ENCODE measurements around the gene BLOC1S5.
"Not testable (repeated sequence)": the region's sequence is repeated elsewhere in the genome, so short reads cannot be mapped to it uniquely, and the experiment has no call there.

The BLOC1S5 gene

DNA sequence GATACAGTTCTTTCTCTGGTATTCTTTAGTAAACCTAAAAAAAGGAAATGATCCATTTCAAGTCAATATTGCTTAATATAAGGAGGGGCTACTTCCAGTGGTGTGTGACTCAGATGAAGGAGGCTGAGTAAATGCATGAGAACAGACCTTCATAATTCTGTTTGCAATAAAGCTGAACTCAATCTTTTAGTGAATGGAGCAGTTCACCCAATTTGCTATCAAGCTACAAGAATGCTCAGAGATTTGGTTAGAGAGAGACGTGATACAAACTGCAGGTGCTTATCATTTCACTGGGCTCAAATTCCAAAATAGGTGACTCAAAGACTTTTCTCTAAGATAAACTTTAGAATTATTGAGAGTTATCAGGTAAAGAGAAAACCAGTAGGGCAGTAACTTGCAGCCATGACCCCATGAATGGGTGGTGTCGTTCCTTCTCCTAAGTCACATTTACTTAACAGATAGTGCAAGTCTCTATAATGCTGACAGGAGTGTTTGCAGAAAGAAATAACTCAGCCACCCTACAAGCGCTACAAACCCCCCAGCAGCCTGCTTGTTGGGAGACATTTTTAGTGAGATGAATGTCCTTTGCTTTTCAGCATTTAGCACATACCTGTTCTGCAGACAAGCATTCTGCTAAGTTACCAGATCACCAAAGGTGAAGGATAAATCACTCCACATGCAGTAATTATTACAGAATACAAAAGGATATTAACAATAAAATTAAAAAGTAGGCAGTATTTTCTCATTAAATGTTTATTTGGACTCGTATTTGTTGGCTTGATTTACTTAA is 16.4 kb upstream of the BLOC1S5 start:
- DNase-seq, result no peak

DNA sequence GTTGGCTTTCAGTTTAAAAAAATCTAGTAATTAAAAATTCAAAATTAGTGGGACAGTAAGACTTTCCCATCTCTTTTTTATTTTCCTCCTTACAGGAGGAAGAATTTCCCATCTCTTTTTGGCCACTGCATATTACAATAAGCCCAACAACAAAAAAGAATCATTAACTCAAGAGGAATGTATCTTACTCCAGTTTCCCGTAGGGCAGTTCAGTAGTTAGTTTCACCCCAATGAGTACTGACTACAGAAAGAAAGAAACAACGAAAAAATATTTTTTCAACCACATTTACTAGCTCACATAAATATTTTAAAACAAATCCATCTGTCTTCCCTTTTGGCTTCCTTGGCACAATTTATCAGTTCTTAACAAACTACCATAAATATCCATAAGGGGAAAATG is 14.9 kb upstream of the BLOC1S5 start:
- DNase-seq, result no peak

DNA sequence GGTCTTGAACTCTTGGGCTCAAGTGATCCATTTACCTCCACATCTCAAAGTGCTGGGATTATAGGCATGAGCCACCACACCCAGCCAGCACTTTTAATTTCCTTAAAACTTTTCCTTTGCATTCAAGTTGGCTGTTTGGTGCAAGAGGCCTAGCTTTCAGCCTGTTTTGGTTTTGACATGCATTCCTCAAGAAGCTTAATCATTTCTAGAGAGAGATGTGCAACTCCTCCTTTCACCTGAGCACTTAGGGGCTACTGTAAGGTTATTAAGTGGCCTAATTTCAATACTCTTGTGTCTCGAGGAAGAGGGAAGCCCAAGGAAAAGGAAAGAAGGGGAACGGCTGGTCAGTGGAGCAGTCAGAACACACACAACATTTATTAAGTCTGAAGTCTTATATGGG is 13.8 kb upstream of the BLOC1S5 start:
- DNase-seq, result no peak

DNA sequence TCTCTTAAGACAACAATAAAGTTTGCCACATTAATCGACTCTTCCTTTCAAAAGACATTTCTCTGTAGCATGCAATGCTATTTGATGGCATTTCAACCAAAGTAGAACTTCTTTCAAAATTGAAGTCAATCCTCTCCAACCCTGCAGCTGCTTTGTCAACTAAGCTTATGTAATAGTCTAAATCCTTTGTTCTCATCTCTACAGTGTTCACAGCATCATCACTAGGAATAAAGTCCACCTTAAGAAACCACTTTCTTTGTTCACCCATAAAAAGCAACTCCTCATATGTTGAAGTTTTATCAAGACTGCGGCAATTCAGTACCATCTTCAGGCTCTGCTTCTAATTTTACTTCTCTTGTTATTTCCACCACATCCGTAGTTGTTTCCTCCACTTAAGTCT is 11.5 kb upstream of the BLOC1S5 start:
- no peak for DNase-seq

DNA sequence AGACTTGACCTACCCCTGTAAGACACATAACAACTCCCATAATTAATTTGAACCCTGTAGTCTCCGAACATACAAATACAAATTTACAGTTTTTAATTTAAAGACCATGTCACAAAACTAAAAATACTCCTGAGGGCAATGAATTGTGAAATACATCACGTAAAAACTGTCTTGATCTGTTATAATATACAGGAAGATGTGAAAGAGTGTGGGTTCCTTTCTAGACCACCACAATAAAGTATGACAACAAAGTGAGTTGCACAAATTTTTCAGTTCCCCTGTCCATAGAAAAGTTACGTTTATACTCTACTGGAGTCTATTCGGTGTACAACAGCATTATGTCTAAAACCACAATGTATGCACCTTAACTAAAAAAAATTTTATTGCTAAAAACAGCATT is 11.0 kb upstream of the BLOC1S5 start:
- DNase-seq, result no peak

DNA sequence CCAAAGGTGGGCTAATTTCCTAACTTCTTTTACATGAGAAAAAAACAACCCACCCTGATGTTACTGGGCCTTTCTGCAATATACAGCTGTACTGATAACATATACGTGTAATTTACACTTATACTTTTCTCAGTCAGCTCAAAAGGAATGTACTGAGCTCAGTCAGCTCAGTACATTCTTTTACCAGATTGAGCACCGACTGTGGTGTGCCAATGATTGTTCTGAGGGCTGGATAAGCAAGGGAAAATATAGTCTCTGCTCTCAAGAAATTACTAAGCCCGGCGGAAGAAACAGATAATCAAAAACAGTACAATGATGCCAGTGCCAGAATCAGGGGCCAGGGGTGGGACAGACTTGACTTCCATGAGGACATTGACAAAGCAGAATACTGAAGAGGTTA is 10.0 kb upstream of the BLOC1S5 start:
- DNase-seq, result no peak

DNA sequence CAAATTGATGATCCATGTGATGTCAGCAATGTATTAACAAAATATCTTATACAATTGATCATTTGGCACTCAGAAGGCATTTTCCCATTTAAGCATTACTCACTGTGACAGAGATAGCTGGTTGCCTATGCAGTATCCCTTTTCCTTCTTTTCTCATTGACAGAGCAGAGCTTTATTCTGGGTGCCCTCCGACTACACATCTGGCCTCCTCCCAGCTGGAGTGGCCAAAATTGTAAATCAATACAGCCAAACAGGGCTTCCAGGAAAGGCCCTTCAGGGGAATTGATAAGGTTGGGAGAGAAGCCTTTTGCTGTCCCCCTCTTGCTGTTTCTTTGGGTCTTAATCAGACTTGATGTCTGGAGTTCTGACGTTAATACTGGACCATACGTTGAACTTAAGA is 9.6 kb upstream of the BLOC1S5 start:
- no peak for DNase-seq

DNA sequence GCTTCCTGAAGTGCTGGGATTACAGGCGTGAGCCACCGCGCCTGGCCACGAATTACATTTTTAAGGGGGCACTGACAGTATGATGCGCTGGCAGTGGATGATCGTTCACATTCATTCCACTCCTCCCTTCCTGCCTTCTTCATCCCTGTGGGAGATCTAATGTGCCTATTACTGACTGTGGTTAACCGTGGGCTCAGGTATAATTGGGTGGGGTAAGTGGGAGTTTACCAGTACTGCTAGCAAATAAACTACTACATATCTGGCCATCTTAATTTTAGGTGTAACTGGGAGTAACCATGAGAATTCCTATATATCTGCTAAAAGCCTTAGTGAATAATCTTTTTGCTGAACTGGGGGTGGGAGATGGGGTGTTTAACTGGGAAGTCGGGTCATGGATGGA is 6.5 kb upstream of the BLOC1S5 start:
- DNase-seq, result no peak

DNA sequence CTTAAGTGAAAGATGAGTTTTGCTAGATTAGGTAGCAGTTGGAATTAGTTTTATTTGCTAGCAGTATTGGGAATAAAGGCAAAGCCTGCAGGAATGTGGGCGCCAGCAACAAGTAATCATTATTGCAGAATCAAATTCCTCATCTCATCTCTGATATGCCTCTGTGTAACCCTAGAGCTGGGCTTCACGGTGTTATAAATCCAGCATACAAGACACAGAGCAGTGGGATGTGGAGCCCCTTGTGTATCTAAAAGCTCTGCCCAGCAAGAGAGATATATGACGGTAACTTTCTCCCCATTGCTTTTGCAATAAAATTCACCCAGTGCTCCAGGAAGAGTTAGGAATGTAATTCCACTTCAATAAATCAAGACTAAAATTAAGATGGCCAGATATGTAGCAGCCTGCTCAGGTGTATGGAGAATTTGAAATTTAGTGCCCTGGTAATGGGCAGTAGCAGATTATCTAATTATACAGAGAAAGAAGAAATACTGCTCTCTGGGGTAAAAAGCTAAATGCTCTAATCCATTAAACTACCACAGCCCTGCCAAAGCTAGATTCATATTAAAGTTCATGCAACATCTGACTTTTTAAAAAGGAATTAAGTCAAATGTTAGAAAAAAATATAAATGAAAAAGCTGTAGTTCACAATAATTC is 5.6 kb upstream of the BLOC1S5 start:
- no peak for DNase-seq

DNA sequence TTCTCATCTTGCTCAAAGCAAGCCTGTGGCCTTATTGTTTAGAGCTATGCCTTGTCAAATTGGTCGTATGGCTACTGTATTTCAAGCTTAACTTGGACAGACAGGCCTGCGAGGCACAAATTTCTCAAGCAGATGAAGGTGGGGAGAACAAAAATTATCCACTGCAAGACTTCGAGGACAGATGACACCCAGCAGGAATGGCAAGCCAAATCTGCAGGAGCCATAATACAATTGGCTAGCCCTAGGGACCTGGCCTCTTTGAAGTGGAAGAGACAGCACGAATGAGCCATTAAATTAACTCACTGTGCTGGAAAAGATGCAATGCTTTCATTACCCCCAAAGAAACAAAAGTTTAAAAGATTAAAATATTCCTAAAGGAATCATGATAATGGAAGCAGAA is 5.0 kb upstream of the BLOC1S5 start:
- DNase-seq, result no peak

DNA sequence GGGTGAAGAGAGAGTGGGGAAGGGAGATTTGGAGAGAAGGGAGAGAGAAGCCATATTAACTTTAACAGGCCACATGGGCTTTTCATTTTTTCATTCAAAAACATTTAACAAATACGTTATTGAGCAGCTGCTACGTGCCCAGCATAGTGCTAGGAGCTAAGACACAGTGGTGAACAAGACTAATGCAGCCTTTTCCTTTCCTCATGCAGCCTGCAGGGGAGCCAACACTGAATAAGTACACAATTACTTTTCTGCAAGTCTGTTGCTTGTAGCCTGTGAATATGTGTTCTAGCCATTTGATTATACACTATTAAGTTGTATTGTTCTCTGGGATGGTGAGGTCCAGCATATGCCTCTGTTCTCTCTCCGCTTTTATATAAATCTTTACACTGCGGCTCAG is 1.9 kb upstream of the BLOC1S5 start:
- DNase-seq, result no peak

DNA sequence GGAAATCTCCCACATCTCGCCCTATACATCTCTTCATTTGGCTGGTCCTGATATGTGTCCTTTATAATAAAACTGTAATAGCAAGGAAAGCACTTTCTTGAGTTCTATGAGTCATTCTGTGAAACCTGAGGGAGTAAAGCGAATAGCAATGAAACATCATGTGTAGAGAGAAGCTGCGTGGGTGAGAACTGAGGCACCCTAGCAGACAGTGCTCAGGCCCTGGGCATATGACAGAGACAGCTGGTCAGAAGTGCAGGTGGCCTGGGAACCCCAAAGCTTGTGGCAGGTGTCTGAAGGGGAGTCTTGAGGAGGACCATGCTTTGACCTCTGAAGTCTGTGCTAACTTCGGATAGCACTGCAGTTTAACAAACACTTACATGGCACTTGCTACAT is 1.3 kb upstream of the BLOC1S5 start:
- DNase-seq, result no peak

DNA sequence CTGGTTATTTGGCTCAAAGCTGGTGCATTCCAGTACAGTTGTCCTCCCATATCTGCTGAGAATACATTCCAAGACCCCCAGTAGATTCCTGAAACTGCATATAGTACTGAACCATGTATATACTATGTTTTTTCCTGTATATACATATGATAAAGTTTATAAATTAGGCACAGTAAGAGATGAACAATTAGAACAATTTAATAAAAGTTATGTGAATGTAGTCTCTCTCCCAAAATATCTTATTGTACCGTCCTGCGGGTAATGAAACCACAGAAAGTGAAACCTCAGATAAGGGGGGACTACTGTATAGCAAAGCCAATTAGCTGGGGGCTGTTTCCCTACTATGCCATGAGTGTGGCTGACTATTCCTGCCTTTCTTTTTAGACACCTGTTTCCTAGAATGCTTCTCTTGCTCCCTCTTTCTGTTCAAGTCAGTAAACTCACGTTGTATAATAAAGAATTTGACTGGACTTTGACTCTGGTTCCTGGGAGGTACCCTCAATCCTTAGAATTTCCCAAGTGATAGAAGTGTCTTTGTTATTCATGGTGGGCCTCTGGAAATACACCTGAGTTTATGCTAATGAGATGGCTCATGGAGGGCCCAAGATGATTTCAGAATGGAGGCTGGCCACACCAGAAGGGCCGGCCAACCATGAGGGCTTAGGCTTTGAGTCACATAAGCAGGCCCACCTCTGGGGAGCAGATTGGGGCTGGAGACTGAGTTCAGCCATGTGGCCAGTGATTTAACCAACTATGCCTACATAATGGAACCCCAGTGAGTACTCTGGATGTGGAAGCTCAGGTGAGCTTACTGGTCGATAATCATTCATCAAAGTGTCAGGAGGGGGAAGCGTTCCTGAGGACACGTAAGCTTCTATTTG is 689 bp upstream of the BLOC1S5 start:
- no peak for DNase-seq

DNA sequence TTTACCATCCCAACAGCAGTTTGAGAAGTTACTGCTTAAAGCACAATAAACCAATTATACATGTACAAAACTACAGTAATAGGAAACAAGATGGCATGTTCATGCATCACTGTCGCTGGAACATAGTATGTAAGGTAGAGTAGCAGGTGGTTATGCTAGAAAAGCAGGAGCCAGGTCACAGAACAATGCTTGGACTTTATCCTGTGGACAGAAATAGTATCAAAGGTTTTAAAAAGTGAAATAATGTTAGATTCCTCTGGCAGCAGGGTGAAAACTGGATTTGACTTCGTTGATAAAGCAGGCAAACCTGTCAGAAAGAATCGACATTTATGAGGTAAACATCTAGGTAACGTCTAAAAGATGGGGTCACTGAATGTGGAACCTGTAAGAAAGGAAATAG is 2.5 kb downstream of the BLOC1S5 start:
- DNase-seq, result no peak

DNA sequence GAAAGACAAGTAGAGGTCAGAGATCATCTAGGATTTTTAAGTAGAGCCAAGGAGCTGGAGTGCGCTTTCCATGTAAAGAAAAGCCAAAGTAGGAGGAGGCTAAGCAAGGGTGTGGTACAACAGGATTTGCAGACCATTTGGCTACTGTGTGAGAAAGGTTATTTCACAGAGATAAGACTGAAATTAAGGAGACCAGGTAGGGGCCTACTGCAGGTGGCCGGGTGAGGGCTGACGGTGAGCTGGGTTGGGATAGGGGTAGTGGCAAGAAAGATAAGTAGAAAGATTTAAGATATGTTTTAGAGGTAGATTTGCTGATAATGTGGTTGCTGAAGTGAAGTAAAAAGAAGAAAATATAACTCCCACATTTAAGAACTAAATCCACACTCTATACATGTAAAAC is 3.8 kb downstream of the BLOC1S5 start:
- DNase-seq, result no peak

DNA sequence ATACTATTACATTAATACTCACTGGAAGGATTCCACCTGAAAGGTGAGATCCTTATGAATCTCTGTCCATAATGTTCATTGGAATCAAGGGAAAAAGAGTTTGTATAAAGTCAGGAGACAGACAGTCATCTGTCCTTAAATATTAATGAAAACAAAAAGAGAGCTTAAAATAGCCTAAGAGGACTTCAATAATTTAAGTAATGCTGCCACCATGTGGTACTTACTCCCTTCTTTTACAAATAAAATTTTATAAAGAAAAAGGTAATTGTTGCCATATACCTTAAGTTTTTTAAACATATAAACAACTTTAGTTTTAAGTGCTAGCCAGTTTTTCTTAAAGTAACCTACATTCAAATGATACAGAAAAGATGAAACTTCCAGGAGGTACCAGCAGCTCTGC is 5.1 kb downstream of the BLOC1S5 start:
- no peak for DNase-seq

DNA sequence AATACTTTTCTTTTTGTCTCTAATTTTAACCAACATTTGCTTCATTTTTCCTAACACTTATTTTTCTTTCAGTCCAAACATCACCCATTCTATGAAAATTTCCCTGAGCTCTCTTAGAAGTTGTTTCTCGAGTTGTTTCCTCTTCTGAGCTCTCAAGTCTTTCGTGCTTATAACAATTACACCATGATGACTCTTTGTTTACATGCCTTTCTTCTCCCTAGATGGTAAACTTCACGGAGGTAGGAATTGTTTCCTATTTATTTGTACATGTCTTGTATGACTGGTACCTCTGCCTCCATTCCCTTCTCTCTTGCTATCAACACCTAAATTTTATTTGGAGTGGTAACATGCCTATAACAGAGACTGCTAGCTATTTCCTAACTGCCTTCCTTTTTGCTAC is 6.4 kb downstream of the BLOC1S5 start:
- DNase-seq, result no peak

DNA sequence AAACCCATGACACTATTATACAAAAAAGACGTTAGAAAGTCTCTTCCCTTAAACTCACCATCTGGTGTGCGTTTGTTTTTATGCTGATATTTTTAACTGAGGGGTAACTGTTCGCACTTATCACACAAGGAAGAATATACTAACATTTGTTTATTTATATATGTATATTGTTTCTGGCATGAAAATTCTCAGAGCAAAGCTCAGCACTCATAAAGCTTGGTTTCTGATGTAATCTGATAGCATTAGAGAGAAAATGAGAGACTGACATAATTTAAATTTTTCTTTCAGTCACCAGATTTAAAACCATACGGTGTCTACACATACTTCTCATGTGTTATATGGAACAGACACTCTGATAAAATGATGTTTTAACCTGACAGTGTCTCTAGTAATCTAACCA is 6.9 kb downstream of the BLOC1S5 start:
- no peak for DNase-seq

DNA sequence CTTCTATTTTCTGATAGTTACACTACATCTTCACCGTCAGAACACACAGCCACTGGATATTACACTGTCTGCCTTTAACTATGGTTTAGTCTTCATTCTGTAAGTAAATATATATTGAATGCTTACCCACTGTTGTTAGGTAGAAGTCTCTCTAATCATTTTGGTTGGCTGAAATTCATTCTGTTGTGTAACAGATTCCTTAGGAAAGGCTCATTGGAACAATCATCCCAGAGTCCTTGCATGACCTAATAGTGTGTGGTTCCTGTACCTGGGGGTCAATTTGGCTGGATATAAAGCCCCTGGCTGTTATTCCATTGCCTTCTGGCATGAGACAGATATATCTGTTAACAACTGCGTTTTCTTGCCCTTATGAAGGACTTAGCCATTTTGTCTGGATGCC is 9.9 kb downstream of the BLOC1S5 start:
- no peak for DNase-seq

DNA sequence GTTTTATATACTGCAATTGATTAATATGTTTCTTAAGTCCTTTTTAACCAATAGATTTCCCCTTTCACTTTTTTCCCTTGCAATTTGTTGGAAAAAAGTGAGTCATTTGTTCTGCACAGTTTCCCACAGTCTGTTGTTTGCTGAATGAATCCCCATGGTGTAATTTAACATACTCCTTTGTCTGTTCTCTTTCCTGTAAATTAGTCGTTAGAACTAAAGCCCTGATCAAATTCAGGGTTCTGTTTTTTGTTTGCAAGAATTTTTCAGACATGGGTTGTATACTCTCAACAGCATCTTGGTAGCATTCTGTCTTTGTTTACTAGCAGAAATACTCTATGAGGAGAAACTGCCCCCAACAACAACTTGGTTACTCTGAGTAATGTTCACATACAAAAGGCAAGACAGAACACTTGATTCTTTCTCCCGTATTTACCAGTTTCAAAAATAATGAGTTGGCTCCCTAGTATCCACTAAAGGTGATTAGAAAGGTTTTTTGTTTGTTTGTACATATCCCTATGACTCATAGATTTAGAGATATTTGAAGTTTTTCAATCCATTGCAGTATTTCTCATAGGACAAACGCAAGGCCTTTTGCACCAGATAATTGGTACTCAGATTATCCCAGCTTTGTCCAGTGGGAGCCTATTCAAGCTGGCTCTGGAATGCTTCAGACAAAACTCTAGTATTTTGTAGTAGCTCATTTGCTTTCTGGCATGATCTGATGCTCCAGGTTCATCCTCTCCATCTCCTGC is 16.5 kb downstream of the BLOC1S5 start:
- no peak for DNase-seq

DNA sequence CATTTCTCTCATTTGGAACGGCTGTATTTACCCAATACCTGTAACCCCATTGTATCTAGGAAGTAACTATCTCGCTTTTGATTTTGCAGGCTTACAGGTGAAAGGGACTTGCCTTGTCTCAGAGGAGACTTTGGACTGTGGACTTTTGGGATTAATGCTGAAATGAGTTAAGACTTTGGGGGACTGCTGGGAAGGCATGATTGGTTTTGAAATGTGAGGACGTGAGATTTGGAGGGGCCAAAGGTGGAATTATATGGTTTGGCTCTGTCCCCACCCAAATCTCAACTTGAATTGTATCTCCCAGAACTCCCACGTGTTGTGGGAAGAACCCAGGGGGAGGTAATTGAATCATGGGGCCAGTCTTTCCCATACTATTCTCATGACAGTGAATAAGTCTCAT is 18.4 kb downstream of the BLOC1S5 start:
- DNase-seq, result not testable (repeated sequence)

DNA sequence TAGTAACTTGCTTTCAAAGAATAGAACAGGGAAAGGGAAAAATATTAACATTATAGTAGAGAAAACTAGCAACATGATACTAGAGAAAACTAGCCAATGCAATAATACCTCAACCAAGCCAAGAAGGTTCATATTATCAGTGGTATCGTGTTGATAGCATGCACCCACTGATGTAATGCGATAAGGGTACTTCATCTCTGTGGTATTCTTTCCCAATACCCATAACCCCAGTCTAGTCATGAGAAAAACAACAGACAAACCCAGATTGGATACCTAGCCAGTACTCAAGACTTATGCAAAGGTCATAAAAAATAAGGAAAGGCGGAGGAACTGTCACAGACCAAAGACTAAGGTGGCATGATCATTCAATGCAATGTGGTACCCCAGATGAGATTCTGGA is 21.0 kb downstream of the BLOC1S5 start:
- no peak for DNase-seq
